AG04450 (cell line): Measurements from ENCODE around the gene SPIRE1. TPM values are rescaled to one million over a fixed set of nuclear protein-coding genes. Genes with fewer than 3 reads are reported as not detected.

Experiments used
- CTCF ChIA-PET: fragments of 300-600, 350-600 bp; formaldehyde crosslinking; extraction: SDS; loops from one replicate; lab custom pipeline; 2022; ENCODE audit warnings: antibody characterized with exemption, inconsistent platforms; lab: Charles Lee
- POLR2A ChIA-PET: fragments of 350-600 bp; formaldehyde crosslinking; extraction: SDS; loops from one replicate; lab custom pipeline; 2021; ENCODE audit warnings: antibody characterized with exemption, inconsistent platforms; lab: Yijun Ruan, JAX
- DNase-seq: peaks from one replicate; pipeline ENCODE4 v3.0.0-alpha.2; 2011; ENCODE audit warnings: low read depth, low spot score
- H3K27ac ChIP-seq: one replicate; pipeline ENCODE4 v1.5.1; 2012; ENCODE audit warnings: low read depth, low read length, control low read depth
- H3K27me3 ChIP-seq: one replicate; pipeline ENCODE4 v1.6.0; 2012; ENCODE audit warnings: low read length; ENCODE audit not compliant: control insufficient read depth, insufficient read depth
- H3K4me3 ChIP-seq: 2 replicates; pipeline ENCODE4 v1.5.1; 2011; ENCODE audit warnings: mild to moderate bottlenecking, low read depth, low read length, control low read depth
- H3K9me3 ChIP-seq: 2 replicates; pipeline ENCODE4 v1.5.1; 2012; ENCODE audit warnings: low read length; ENCODE audit not compliant: control insufficient read depth, insufficient read depth
- polyA plus RNA-seq: library from polyadenylated mRNA; depleted of rRNA; stranded (reverse); fragments of >200 nt; gene quantifications from 2 replicates; pipeline ENCODE4 v1.2.3, GENCODE V29; 2011
- TF ChIP-seq, protein P1 (sequence below): IDR thresholded peaks from 2 replicates; pipeline ENCODE4 v1.5.1; 2011; ENCODE audit warnings: low read depth, low read length, control low read depth, inconsistent platforms

The SPIRE1 gene
- polyA plus RNA-seq, 1 experiment, result 22.2 TPM

DNA sequence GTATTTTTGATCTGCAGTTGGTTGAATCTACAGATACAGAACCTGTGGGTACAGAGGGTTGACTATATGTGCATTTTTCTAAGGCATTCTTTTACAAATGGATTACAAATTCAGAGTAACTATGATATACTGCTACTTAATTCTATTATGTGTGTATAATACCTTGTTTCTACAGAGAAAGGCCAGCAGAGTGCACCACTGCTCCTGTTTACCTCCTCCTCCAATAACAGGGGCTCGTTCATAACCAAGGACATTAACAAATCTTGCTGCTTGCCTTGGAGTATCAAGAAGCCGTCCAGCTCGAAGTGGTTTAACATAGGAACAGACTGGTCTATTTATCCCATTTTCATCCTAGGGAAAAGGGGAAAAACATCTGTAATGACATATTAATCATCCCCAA is 28.2 kb upstream of the SPIRE1 start:
- TF ChIP-seq, protein P1, sequence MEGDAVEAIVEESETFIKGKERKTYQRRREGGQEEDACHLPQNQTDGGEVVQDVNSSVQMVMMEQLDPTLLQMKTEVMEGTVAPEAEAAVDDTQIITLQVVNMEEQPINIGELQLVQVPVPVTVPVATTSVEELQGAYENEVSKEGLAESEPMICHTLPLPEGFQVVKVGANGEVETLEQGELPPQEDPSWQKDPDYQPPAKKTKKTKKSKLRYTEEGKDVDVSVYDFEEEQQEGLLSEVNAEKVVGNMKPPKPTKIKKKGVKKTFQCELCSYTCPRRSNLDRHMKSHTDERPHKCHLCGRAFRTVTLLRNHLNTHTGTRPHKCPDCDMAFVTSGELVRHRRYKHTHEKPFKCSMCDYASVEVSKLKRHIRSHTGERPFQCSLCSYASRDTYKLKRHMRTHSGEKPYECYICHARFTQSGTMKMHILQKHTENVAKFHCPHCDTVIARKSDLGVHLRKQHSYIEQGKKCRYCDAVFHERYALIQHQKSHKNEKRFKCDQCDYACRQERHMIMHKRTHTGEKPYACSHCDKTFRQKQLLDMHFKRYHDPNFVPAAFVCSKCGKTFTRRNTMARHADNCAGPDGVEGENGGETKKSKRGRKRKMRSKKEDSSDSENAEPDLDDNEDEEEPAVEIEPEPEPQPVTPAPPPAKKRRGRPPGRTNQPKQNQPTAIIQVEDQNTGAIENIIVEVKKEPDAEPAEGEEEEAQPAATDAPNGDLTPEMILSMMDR, result peak; percentile 35; the same call in 1 of the 2 replicates
- ChIA-PET CTCF (interaction anchor here (0.6 to 1.3 kb wide), 3 partner anchors 14 to 295 kb away, joined by 3 to 8 read pairs (median 3); no protein-coding TSS in a partner anchor), POLR2A (no interaction called here)
- no peak for DNase-seq
- Histone ChIP-seq H3K27ac (no peak overlapping the region), H3K4me3 (no peak overlapping the region), H3K27me3 (no peaks in the 10 kb centered on the region), H3K9me3 (no peaks in the 10 kb centered on the region; the same call in 1 of the 2 replicates)

DNA sequence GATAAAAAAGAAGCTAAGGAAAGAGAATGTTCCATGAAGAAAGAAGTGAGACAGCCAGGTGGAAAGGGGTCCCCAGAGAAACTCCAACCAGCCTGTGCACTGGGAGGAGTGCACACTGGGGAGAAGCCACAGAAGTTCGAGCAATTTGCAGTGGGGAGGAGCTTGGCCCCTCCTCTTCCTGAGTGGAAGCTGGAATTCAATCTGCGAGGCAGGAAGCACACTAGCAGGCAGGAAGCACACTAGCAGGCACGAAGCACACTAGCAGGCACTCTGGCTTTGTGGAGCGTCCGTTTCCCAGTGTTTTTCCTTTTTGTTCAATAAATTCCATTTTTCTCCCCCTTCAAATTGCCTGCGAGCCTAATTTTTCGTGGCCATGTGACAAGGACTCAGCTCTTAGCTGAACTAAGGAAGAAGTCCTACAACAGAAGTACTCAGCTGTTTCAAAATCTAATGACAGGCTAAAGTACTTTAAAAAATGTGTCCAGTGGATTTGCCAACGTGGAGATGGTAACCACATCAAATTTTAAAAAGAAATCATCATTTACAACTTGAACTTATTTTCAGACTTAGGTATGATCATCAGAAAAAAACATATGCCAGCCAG is 21.4 kb upstream of the SPIRE1 start:
- no peak overlapping the region for H3K4me3 ChIP-seq
- DNase-seq, result no peak
- TF ChIP-seq, protein P1, result no peak
- no peaks in the 10 kb centered on the region for H3K27me3 ChIP-seq
- ChIA-PET CTCF (interaction anchor here (0.6 to 3.0 kb wide), 3 partner anchors 255 to 288 kb away, joined by 3 to 8 read pairs (median 3); no protein-coding TSS in a partner anchor), POLR2A (interaction anchor here (0.7 to 1.0 kb wide), 3 partner anchors 9 to 302 kb away, joined by 3 to 5 read pairs (median 3); partner anchors contain the start of genes AFG3L2, CEP76 and PSMG2)
- H3K27ac ChIP-seq, result no peak overlapping the region
- no peaks in the 10 kb centered on the region for H3K9me3 ChIP-seq

DNA sequence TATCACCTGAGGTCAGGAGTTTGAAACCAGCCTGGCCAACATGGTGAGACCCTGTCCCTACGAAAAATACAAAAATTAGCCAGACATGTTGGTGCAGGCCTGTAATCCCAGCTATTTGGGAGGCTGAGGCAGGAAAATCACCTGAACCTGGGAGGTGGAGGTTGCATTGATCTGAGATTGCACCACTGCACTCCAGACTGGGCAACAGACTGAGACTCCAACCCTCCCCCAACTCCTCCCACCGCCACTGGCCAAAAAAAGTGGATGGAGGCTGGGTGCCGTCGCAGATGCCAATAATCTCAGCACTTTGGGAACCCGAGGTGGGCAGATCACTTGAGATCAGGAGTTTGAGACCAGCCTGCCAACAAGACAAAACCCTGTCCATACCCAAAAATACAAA is 10.1 kb upstream of the SPIRE1 start:
- H3K9me3 ChIP-seq, result no peaks in the 10 kb centered on the region
- no peak overlapping the region for H3K27ac ChIP-seq
- no peak for DNase-seq
- POLR2A ChIA-PET, result interaction anchor here (0.6 kb wide), 1 partner anchor 1148 kb away, joined by 5 read pairs; no protein-coding TSS in a partner anchor
- TF ChIP-seq, protein P1, result no peak
- CTCF ChIA-PET, result interaction anchor here (0.7 kb wide), 1 partner anchor 958 kb away, joined by 6 read pairs; no protein-coding TSS in a partner anchor
- H3K4me3 ChIP-seq, result no peak overlapping the region
- no peaks in the 10 kb centered on the region for H3K27me3 ChIP-seq

DNA sequence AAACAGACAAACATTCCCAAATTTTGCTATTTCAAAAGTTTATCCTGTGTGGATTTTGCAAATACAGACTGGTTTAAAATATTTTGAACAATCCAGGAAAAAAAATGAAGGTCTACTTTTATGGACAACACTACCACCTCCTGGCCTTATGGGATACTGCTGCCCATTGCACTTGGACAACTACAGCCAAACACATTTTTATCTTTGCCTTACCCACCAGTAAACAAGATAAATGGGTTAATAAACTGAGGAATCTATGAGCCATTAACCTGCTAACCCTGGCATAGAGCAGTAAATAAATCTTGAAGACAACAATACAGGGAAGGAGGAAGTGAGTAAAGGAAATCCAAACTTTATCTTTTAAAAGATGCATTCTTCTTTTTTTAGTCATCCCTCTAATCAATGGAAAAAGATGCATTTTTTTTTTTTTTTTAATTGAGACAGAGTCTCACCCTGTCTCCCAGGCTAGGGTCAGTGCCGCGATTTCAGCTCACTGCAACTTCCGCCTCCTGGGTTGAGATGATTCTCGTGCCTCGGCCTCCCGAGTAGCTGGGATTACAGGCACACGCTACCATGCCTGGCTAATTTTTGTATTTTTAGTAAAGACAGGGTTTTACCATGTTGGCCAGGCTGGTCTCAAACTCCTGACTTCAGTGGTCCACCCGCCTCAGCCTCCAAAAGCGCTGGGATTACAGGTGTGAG is 2.1 kb upstream of the SPIRE1 start:
- H3K27ac ChIP-seq, result no peak overlapping the region
- POLR2A ChIA-PET, result interaction anchor here (0.6 kb wide), 1 partner anchor 269 kb away, joined by 5 read pairs; no protein-coding TSS in a partner anchor
- H3K27me3 ChIP-seq, result no peaks in the 10 kb centered on the region
- no peak overlapping the region for H3K4me3 ChIP-seq
- TF ChIP-seq, protein P1, result peak; percentile 95
- CTCF ChIA-PET, result interaction anchor here (0.7 to 7.7 kb wide), 9 partner anchors 11 to 381 kb away, joined by 3 to 179 read pairs (median 3); no protein-coding TSS in a partner anchor
- no peaks in the 10 kb centered on the region for H3K9me3 ChIP-seq
- DNase-seq, result peak; percentile 29
